GM19324 (cell line): ENCODE measurements around the gene CCDC106.

ENCODE experiments used
- ATAC-seq: cut with Tn5 transposase; IDR thresholded peaks from one replicate; pipeline ENCODE4 v1.9.1; 2021; ENCODE audit warnings: mild to moderate bottlenecking, moderate library complexity; ENCODE audit not compliant: unreplicated experiment, low FRiP score

CCDC106 gene

GRCh38 chr19:55666343-55667005, 18.5 kb downstream of the CCDC106 start:
- no peak for ATAC-seq

- ATAC-seq, result no peak
Measured at GRCh38 chr19:55667006-55667381, 19.0 kb downstream of the CCDC106 start.

- no peak for ATAC-seq
Measured at GRCh38 chr19:55667511-55667910, 19.5 kb downstream of the CCDC106 start.

- no peak for ATAC-seq
Measured at GRCh38 chr19:55667958-55668357, 19.9 kb downstream of the CCDC106 start.

- ATAC-seq, result no peak
Measured at GRCh38 chr19:55668603-55669348, 20.8 kb downstream of the CCDC106 start.

GRCh38 chr19:55669418-55670279, 21.6 kb downstream of the CCDC106 start:
- no peak for ATAC-seq

- no peak for ATAC-seq
Measured at GRCh38 chr19:55670280-55671053, 22.5 kb downstream of the CCDC106 start.

GRCh38 chr19:55671054-55671378, 23.0 kb downstream of the CCDC106 start:
- no peak for ATAC-seq

- ATAC-seq, result no peak
Measured at GRCh38 chr19:55672418-55672817, 24.4 kb downstream of the CCDC106 start.

GRCh38 chr19:55673465-55673864, 25.5 kb downstream of the CCDC106 start:
- ATAC-seq, result no peak

GRCh38 chr19:55673889-55674288, 25.9 kb downstream of the CCDC106 start:
- ATAC-seq, result no peak

- ATAC-seq, result no peak
Measured at GRCh38 chr19:55674459-55674840, 26.4 kb downstream of the CCDC106 start.

- ATAC-seq, result peak; percentile 75
Measured at GRCh38 chr19:55674841-55675660, 27.0 kb downstream of the CCDC106 start, which contains the start of gene EPN1. TSS of gene EPN1 (plus strand) at chr19:55675226. CDS start at chr19:55678628, 3,402 bp downstream.

GRCh38 chr19:55675661-55676354, 27.8 kb downstream of the CCDC106 start:
- no peak for ATAC-seq

- no peak for ATAC-seq
Measured at GRCh38 chr19:55676383-55676782, 28.4 kb downstream of the CCDC106 start.

GRCh38 chr19:55676889-55677505, 29.0 kb downstream of the CCDC106 start:
- no peak for ATAC-seq

- ATAC-seq, result no peak
Measured at GRCh38 chr19:55677572-55678028, 29.6 kb downstream of the CCDC106 start.

- ATAC-seq, result peak; percentile 66
Measured at GRCh38 chr19:55678121-55678671, 30.2 kb downstream of the CCDC106 start.
